ENCODE measurements around the gene MAPK12. TPM values are rescaled to one million over a fixed set of nuclear protein-coding genes. Genes with fewer than 3 reads are reported as not detected.
A peak's percentile ranks its signal among the peaks of the same experiment; 100 is the strongest.

MAPK12 gene
- total and polyA plus RNA-seq, 8 donors, result 11.6 to 31.4 (median 18.4) TPM

GRCh38 chr22:50217543-50218152, 43.8 kb downstream of the MAPK12 start:
- Histone ChIP-seq H3K9me3 (no peaks in the 10 kb centered on the region), H3K27ac (no peak overlapping the region), H3K4me3 (no peak overlapping the region), H3K36me3 (peaks cover 0 to 99% of the 10 kb centered on the region in 2 donors), H3K27me3 (no peaks in the 10 kb centered on the region), H3K4me1 (peaks cover 0 to 7% of the 10 kb centered on the region in 2 donors)
- DNase-seq, result no peak
- ATAC-seq, result no peak
- no peak for TF ChIP-seq CTCF (IDR thresholded peaks at IDR 0.05)
- intact Hi-C loops (cut with DNase I), result no loop called here

DNA sequence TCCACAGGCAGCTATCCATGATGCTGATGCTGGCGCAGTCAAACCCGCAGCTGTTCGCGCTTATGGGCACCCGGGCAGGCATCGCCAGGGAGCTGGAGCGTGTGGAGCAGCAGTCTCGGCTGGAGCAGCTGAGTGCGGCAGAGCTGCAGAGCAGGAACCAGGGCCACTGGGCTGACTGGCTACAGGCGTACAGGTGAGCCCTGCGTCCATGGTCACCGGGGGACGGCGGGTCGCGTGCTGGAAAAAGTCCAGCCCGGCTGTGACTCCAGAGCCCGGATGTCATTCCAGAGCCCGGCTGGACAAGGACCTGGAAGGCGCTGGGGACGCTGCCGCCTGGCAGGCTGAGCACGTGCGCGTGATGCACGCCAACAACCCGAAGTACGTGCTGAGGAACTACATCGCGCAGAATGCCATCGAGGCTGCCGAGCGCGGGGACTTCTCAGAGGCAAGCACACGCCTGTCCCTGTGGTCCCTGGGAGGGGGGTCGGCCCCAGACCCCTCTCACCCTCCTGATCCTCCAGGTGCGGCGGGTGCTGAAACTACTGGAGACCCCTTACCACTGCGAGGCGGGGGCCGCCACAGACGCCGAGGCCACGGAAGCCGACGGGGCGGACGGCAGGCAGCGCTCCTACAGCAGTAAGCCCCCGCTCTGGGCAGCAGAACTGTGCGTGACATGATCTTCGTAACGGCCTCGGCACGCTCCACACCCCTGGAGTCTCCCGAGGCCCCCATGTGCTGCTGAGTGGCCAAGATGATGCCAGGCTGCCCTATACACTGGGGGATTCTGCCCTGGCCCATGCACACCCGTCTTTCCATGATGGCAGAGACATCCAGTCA, 44.6 kb downstream of the MAPK12 start:
- Histone ChIP-seq H3K36me3 (peaks cover 0 to 99% of the 10 kb centered on the region in 2 donors), H3K4me1 (peaks cover 0 to 7% of the 10 kb centered on the region in 2 donors), H3K4me3 (no peak overlapping the region), H3K9me3 (no peaks in the 10 kb centered on the region), H3K27me3 (no peaks in the 10 kb centered on the region), H3K27ac (no peak overlapping the region)
- ATAC-seq (no peak), DNase-seq (no peak)
- TF ChIP-seq CTCF (IDR thresholded peaks at IDR 0.05), result no peak
- intact Hi-C loops (cut with DNase I), result no loop called here

DNA sequence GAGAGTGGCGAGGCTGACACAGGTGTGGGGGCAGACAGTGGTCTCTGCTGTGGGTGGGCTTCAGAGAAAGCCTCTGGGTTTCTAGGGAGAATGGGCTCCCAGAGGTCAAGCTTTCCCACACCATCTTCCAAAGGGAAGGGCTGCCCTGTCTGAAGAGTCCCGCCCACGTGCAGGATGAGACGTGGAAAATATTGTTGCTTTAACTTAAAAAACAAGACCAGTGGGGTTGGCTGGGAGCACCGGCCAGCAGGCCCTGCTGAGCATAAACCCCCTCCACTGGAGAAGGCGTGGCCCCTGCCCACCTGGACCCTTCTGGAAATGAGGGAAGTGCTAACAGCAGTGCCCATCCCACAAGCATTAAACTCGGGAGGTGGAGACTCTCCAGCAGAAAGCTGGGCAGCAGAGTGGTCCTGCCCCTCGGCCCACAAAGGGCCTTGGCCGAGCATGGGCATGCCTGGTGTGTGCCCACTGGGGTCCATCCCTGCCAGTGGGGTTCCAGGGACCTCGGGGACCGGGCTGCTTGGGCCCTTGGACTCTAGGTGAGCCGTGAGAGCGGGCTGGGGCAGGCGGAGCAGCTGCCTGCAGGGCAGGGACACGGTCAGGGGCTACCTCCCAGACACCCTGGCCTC, 45.3 kb downstream of the MAPK12 start:
- ATAC-seq (no peak), DNase-seq (no peak)
- Histone ChIP-seq H3K27ac (no peak overlapping the region), H3K9me3 (no peaks in the 10 kb centered on the region), H3K4me1 (peaks cover 0 to 7% of the 10 kb centered on the region in 2 donors), H3K36me3 (peaks cover 0 to 99% of the 10 kb centered on the region in 2 donors), H3K4me3 (no peak overlapping the region), H3K27me3 (no peaks in the 10 kb centered on the region)
- intact Hi-C loops (cut with DNase I), result no loop called here
- no peak for TF ChIP-seq CTCF (IDR thresholded peaks at IDR 0.05)

GRCh38 chr22:50215297-50216054, 46.0 kb downstream of the MAPK12 start:
- Histone ChIP-seq H3K4me3 (no peak overlapping the region), H3K4me1 (peaks cover 0 to 7% of the 10 kb centered on the region in 2 donors), H3K36me3 (peaks cover 0 to 99% of the 10 kb centered on the region in 2 donors), H3K27ac (no peak overlapping the region), H3K9me3 (no peaks in the 10 kb centered on the region), H3K27me3 (no peaks in the 10 kb centered on the region)
- no peak for TF ChIP-seq CTCF (IDR thresholded peaks at IDR 0.05)
- intact Hi-C loops (cut with DNase I), result no loop called here
- DNase-seq (peak in 1 of 4 donors; percentile 54), ATAC-seq (no peak)
